HG02938 (cell line): ENCODE data around the gene TMC2.
"Not testable (repeated sequence)": the region's sequence is repeated elsewhere in the genome, so short reads cannot be mapped to it uniquely, and the experiment has no call there.

Experiments
- ATAC-seq: cut with Tn5 transposase; IDR thresholded peaks from one replicate; pipeline ENCODE4 v1.9.1; 2021; ENCODE audit warnings: mild to moderate bottlenecking, moderate library complexity; ENCODE audit not compliant: unreplicated experiment

The TMC2 gene

DNA sequence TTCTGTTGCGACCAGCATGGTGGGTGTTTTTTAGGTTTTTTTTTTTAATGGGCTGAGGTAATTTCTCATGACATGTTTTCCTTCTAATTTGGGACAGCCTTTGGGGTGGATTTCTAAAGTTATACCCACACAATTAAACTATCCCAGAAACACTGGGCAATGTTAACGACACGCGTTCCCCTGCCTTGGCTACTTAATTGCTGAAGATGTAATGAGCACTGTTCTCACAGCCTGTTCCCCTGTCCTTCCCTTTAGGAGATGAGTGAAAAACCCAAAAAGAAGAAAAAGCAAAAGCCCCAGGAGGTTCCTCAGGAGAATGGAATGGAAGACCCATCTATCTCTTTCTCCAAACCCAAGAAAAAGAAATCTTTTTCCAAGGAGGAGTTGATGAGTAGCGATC lies 121.3 kb downstream of the TMC2 start:
- no peak for ATAC-seq

DNA sequence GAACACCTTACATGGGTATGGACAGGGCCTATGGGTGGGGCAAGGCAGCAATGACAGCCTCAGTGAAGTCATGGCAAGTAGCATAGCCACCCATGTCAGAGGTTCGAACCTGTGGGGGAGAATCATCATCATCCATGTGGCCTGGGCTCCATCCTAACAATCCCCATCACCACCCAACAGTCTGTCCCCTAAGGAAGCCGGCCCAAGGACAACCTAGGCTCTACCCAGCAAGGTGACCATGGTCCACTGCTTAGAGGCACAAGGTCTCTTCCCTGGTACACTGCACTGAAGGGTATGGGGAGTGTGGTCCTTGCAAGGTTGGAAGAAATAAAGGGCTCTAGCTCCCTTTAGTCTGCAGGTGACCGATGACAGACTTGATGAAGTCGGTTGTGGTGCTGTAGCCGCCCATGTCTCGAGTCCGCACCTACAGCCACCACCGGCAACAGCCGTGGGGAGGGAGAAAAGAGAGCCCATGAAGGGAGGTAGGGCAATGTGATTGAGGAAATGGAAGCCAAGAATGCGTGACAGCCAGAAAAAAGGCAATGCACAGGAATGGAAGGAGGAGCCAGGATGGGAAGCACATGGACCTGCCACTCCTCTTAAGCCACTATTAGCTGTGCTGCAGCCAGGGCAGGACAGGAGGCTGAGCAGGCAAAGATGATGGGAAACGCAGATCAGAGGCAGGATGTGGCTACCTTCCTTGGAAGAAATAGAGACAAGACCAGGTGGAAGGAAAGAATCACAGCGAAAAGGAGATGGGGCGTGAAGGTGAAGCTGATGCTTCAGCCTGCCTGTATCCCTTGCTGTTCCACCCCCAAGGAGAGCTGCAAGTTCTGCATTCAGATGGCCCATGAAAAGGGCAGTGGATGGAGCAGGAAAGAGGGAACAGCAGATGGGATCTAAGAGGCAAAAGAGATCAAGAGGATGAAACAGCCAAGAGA lies 122.3 kb downstream of the TMC2 start:
- no peak for ATAC-seq

DNA sequence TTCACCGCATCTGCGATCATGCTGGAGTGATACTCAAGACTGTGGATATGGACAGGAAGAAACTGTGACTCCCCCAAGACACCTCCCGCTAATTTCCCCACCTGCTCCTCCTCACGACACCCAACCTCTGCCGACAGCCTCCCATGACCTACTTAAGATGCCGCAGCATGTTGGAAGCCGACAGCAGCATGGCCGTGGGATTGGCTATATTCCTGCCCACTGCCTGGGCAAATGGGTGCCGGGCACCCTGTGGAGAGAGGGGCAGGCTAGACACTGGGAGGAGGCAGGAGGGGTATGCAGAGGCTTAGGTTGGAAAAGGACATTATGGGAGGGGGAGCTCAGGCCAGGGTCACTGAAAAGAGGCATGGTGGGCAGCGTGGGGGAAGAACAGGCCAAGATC lies 123.2 kb downstream of the TMC2 start:
- ATAC-seq: no peak

DNA sequence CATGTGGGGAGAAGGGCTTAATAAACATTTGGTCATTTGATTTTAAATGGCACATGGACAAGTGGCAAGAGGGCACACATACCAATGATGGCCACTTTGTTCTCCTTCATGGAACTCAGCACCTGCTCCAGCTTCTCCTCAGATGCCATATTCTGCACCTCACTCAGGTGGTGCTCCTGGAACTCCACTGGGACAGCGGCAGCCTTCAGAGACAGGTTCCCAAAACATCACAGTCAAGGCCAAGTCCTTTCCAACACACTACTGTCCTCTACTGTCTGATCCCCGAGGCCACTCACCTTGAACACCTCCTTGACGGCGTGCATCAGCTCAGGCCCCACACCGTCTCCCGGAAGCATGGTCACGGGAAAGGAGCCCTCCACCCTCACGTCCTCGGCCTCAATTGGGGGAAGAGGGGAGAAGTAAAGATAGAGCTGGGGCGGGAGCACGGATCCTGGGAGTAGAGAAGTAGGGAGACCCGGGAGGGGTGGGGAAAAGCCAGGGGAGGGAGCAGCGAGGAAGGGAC lies 127.1 kb downstream of the TMC2 start:
- ATAC-seq: no peak

DNA sequence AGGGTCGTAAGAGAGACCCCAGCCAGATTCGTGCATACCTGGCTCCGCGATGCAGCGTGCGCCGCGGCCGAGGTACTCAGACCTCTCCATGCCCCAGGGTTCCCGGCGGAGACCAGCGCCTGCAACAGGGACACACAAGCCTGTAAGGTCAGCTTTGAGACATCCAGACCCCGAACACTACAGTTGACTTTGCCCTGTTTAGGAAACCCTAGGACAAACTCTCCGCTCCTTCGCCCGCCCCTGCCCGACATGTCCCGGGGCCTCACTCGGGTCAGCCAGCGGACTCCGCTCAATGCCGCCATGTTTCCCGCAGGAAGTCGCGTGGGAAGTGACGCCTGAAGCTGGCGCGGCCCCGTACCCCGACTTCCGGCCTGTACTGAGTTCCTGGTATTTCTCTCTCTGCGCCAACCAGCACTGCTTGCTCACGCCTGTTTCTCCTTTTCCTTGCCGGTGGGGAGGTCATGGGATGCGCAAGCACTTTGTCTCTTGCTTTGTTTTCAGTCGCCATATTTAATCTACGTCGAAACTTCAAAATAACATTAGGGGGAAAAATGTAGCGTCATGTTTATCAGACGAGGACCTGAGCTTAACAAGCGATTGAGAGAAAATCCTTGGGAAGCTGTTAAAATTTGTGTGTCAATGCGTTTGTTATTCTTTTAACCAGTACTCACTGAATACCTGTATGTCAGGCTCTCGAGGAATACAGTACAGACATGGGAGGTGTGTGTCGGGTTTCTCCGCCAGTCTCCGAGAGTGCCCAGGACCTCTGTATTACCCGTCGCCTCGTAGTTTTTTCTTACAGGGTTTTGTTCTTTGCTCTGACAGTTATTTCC lies 127.7 kb downstream of the TMC2 start, which contains the start of gene IDH3B:
TSS of gene IDH3B (minus strand) at position 330 of the 833 bp plus-strand sequence. CDS start at position 302, 28 bp downstream.
- peak; percentile 91 for ATAC-seq

GRCh38 chr20:2671977-2672376 lies 135.6 kb downstream of the TMC2 start:
- no peak for ATAC-seq

- no peak for ATAC-seq
Measured at GRCh38 chr20:2672446-2672845, 136.1 kb downstream of the TMC2 start.

DNA sequence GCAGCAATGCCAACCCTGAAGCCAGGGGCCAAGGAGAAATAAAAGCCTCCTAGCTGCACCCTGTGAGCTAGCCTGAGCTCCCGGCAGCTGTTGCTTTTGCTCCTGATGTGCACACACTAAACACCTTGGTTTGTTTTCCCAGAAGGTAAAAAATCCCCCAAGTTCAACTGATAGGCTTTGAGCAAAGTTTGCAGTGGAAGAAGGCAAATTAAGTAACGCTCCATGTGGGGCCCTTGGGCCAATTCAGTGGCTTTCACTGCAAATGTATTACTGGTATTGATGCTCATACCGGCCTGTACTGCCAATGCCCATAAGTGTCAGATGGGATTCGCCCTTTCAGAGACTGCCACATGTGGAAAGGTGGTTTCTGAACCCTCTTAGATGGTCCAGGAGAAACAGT lies 137.1 kb downstream of the TMC2 start:
- ATAC-seq: no peak

DNA sequence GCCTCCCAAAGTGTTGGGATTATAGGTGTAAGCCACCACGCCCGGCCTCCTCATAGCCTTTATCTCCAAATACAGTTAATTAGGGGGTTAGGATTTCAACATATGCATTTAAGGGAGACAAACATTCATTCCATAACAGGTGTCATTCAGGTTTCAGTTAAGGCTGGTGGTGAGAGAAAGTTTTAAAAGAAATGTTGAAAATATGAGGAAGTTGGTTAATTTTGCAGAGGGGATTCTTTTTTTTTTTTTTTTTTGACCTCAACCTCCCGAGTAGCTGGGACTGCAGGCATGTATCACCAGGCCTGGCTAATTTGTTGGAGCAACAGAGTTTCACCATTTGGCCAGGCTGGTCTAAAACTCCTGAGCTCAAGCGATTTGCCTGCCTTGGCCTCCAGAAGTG lies 143.7 kb downstream of the TMC2 start:
- no peak for ATAC-seq

GRCh38 chr20:2682040-2682439 lies 145.7 kb downstream of the TMC2 start:
- ATAC-seq: not testable (repeated sequence)

DNA sequence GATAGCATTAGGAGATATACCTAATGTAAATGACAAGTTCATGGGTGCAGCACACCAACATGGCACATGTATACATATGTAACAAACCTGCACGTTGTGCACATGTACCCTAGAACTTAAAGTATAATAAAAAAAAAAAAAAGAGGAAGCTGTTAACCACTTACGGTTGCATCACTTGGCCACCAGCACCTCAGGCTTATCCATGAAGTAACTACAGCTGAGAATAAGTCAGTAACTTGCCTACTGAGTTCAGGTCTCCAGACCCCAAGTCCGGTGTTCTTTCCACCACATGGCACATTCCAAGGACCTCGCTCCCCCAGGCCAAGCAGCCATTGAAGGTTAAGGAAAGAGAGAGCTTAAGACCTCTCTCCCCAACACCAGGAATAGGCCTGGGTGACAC lies 148.4 kb downstream of the TMC2 start:
- not testable (repeated sequence) for ATAC-seq

GRCh38 chr20:2687514-2687913 lies 151.1 kb downstream of the TMC2 start:
- no peak for ATAC-seq

DNA sequence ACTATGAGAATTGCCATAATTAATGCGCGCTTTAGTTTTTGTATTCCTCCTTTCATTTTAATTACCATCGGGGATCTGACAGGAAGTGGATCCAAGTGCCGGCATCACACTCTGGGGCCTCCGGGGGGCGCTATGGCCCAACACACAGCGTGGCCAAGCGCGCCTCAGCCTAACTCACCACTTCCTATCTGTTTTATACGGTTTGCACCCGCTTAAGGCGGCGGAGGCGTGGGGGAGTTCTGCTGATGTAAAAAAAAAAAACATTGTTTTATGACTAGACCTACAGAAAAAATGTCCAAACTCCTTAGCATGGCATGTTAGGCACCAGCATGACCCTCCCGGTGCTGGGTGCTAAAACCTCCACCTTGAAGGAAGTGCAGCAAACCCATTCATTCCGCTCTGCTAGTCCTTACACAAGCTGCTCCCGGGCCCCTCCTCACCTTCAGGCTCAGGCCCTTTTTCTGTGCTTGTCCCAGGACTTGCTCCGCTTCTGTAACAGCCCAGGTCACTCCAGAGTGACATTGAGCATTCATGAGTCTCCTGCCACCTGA lies 151.7 kb downstream of the TMC2 start:
- no peak for ATAC-seq

GRCh38 chr20:2690213-2690612 lies 153.8 kb downstream of the TMC2 start:
- no peak for ATAC-seq

GRCh38 chr20:2690718-2691117 lies 154.3 kb downstream of the TMC2 start:
- no peak for ATAC-seq

DNA sequence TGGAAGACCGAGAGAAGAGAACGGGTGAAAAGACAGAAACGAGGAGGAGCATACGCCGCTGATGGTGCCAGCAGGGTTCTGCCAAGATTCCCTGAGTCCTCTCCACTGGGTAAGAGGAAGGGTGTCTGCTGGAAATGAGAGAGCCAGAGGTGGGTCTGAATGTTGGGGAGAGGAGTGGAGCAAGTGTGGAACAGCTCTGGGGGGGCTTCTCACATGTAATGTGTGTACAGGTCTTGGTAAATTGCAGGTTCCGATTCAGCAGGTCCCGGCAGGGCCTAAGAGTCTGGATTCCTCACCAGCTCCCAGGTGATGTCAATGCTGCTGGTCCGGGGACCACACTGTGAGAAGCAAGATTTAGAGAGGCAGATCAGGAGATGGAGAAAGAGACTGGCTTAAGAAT lies 154.8 kb downstream of the TMC2 start:
- no peak for ATAC-seq
